Endothelial cell (in vitro differentiated cells): ENCODE data around the gene SYNDIG1. TPM values are rescaled to one million over a fixed set of nuclear protein-coding genes. Genes with fewer than 3 reads are reported as not detected.

Experiments used
- DNase-seq: peaks from one replicate; pipeline ENCODE4 v3.0.0; 2021; ENCODE audit warnings: low spot score
- H3K27ac Mint-ChIP-seq: one replicate; pipeline ENCODE4 v1.8.0; 2021; ENCODE audit warnings: mixed read lengths, inconsistent platforms; ENCODE audit not compliant: unreplicated experiment
- H3K27me3 Mint-ChIP-seq: one replicate; pipeline ENCODE4 v1.8.0; 2021; ENCODE audit warnings: mild to moderate bottlenecking, moderate library complexity, mixed read lengths, inconsistent platforms; ENCODE audit not compliant: unreplicated experiment
- H3K36me3 Mint-ChIP-seq: one replicate; pipeline ENCODE4 v1.8.0; 2021; ENCODE audit warnings: mild to moderate bottlenecking, low read depth, mixed read lengths, inconsistent platforms; ENCODE audit not compliant: unreplicated experiment
- H3K4me1 Mint-ChIP-seq: one replicate; pipeline ENCODE4 v1.8.0; 2021; ENCODE audit warnings: mild to moderate bottlenecking, mixed read lengths, inconsistent platforms; ENCODE audit not compliant: unreplicated experiment
- H3K4me3 Mint-ChIP-seq: one replicate; pipeline ENCODE4 v1.8.0; 2021; ENCODE audit warnings: mild to moderate bottlenecking, mixed read lengths, inconsistent platforms; ENCODE audit not compliant: unreplicated experiment
- H3K9me3 Mint-ChIP-seq: one replicate; pipeline ENCODE4 v1.8.0; 2021; ENCODE audit warnings: mixed read lengths, inconsistent platforms; ENCODE audit not compliant: unreplicated experiment
- total RNA-seq: library from RNA; stranded (reverse); fragmentation: NEBNext Ultra II Directional; extraction: Animal tissue kit (Norgen Biotek cat#: 25700); gene quantifications from one replicate; pipeline ENCODE4 v1.2.1, GENCODE V29; 2021; ENCODE audit not compliant: unreplicated experiment
- TF ChIP-seq, protein P1 (sequence below): fragments of 200-600 bp; sonication (generic); IDR thresholded peaks from one replicate; pipeline ENCODE4 v1.5.0; 2021; ENCODE audit warnings: antibody characterized with exemption; ENCODE audit not compliant: unreplicated experiment

SYNDIG1 gene
- total RNA-seq, 1 donor from 2014 or later = 8.1 TPM

DNA sequence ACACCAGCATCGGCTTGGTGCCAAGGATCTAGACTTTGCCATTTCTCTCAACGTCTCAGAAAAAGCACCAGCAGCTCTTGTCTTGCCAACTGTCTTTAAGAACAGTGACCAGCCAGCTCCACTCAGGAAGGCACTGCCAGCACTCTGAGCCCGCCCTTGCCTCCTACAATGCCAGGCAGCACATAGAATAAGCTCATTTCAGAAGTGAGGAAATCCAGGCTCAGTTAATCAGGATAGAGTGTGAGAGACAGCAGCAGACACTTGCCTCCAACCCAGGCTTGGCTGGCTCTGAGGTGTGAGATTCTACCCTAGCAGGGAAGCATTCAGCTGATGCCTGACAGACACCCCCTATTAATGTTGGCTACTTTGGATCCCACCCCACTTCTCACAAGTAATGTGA, 4.3 kb upstream of the SYNDIG1 start:
- H3K4me1 Mint-ChIP-seq = peaks cover 4% of the 10 kb centered on the region
- TF ChIP-seq, protein P1, sequence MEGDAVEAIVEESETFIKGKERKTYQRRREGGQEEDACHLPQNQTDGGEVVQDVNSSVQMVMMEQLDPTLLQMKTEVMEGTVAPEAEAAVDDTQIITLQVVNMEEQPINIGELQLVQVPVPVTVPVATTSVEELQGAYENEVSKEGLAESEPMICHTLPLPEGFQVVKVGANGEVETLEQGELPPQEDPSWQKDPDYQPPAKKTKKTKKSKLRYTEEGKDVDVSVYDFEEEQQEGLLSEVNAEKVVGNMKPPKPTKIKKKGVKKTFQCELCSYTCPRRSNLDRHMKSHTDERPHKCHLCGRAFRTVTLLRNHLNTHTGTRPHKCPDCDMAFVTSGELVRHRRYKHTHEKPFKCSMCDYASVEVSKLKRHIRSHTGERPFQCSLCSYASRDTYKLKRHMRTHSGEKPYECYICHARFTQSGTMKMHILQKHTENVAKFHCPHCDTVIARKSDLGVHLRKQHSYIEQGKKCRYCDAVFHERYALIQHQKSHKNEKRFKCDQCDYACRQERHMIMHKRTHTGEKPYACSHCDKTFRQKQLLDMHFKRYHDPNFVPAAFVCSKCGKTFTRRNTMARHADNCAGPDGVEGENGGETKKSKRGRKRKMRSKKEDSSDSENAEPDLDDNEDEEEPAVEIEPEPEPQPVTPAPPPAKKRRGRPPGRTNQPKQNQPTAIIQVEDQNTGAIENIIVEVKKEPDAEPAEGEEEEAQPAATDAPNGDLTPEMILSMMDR = no peak
- H3K36me3 Mint-ChIP-seq = no peaks in the 10 kb centered on the region
- DNase-seq = no peak
- no peak overlapping the region for H3K4me3 Mint-ChIP-seq
- H3K9me3 Mint-ChIP-seq = no peaks in the 10 kb centered on the region
- peaks cover 5% of the 10 kb centered on the region for H3K27me3 Mint-ChIP-seq
- no peak overlapping the region for H3K27ac Mint-ChIP-seq

DNA sequence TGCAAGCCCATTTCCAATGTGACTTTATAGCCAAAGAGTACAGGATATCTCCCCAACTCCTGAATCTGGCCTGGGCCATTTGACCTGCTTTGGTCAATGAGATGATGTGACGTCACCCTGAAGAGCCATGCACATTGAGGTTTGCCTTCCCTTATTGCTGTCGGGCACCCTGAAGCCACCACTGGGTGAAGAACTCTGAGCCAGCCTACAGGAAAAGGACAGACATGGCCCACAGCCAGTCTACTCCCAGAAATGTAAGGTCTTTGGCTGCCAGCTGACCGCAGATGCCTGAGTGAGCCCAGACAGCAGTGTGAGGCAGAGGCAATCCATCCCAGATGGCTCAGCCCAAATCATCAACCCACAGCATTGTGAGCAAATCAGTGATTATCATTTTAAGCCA, 3.7 kb upstream of the SYNDIG1 start:
- Mint-ChIP-seq H3K27ac (no peak overlapping the region), H3K9me3 (no peaks in the 10 kb centered on the region), H3K4me1 (peaks cover 4% of the 10 kb centered on the region), H3K4me3 (no peak overlapping the region), H3K36me3 (no peaks in the 10 kb centered on the region), H3K27me3 (peaks cover 5% of the 10 kb centered on the region)
- TF ChIP-seq, protein P1 = no peak
- DNase-seq = no peak

DNA sequence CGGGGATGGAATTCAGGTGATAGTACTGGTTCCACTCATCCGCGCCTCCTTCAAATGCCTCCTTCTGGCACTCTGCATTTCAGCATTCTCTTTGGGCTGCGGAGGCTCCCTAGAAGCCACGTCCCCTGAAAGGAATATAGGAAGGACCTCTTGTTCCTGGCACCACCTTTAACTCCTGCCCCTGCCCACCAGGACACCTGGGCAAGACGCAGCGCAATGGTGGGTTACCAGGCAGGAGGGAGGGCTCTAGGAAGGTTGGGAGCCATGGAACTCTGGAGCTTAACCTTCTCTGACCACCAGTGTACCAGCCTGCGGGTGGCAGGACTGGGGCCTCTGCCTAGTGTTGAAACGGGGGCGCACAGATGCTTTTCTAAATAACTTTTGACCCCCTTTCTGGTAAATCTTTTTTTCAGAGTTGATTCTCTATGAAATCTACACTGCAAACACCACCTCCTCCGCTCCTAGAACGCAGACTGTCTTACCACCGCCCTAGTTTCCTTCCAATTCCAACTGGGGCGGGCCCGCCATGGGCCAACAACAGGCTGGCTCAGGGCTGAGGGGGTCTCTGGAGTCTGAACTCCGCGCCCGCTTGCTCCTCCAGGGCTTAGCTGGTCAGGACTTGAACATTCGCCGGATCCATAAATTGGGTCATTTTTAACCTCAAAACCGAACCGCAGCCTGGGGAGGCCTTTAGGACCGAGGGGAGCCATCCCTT, 871 bp upstream of the SYNDIG1 start:
- Mint-ChIP-seq H3K27ac (no peak overlapping the region), H3K4me3 (peak overlapping the region; percentile 84), H3K36me3 (no peaks in the 10 kb centered on the region), H3K4me1 (peaks cover 7% of the 10 kb centered on the region), H3K9me3 (no peaks in the 10 kb centered on the region), H3K27me3 (peaks cover 5% of the 10 kb centered on the region)
- TF ChIP-seq, protein P1 = no peak
- DNase-seq = peak; percentile 30

DNA sequence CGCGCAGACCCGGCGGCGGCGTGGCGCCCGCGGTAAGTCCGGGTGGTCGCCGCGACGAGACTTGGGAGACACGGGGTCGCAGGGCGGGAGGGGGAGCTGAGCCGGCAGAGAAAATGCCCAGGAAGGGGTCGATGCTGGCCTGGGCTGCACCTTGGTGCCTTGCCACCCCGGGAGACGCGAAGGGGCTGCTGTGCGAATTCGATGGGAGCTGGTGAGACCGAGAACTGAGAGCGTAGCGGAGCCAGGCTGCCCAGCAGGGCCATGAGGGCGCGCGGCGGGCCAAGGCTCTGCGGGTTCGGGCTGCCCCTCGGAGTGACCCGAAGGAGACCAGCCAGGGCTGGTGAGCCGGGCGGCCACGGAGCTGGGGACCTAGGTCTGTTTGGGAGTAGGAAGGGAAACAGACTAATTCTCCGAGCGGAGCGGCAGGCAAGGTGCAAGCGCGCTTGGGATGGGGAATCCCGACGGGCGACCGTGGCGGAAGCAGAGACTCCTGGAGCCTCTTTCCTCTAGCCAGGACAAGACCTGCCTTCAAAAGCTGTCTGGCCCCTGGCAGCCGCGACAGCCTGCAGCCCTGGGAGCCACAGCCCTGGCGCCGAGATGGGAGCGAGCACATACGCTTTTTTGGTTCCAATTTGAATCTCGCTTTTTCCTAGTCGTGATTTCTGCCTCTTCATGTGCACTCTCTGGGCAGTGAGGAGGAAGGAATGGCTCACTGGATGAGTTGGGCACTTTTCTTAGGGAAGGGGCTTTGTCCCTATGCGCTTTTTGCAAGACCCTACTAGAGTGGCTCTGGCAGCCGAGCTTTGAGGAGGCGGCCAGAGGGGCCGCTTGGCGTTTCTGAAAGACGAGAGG, 691 bp downstream of the SYNDIG1 start:
- Mint-ChIP-seq H3K4me1 (peaks cover 7% of the 10 kb centered on the region), H3K9me3 (no peaks in the 10 kb centered on the region), H3K27me3 (peaks cover 4% of the 10 kb centered on the region), H3K4me3 (peak overlapping the region; percentile 96), H3K36me3 (no peaks in the 10 kb centered on the region), H3K27ac (no peak overlapping the region)
- TF ChIP-seq, protein P1 = no peak
- peak; percentile 38 for DNase-seq
